NK-92 (cell line): Measurements from ENCODE around the gene GAPDH.
"Not testable (repeated sequence)": the region's sequence is repeated elsewhere in the genome, so short reads cannot be mapped to it uniquely, and the experiment has no call there.

Experiments used
- DNase-seq: peaks from one replicate; lab custom pipeline; 2025; ENCODE audit not compliant: unreplicated experiment; lab: John Stamatoyannopoulos, UW

GAPDH gene

GRCh38 chr12:6533923-6534694, at the start of gene GAPDH:
Gene GAPDH (plus strand): TSS chr12:6534517. CDS start chr12:6534833, 316 bp downstream.
- DNase-seq: no peak

DNA sequence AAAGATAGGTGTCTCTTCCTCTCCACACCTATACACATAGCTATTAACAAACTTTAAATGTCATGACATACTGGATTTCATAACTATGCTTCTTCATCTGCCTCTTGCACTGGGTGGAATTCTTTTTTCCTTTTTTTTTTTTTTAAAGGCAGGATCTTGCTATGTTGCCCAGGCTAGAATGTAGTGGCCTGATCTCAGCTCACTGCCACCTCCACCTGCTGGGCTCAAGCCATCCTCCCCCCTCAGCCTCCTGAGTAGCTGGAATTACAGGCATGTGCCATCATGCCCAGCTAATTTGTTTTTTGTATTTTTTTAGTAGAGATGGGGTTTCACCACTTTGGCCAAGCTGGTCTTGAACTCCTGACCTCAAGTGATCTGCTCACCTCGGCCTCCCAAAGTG, 46.1 kb upstream of the GAPDH start:
- no peak for DNase-seq

DNA sequence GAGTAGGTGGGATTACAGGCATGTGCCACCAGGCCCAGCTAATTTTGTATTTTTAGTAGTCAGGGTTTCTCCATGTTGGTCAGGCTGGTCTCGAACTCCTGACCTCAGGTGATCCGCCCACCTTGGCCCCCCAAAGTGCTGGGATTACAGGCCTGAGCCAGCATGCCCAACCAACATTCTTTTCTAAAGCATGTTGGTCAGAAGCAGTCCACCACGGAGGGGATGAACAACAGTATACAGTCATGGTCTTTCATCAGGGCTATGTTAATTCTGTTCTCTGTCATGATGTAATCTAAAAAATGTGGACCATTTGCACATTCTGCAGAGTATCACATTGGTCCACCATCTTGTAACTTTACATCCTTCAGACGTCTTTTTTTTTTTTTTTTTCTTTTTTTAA, 44.9 kb upstream of the GAPDH start:
- no peak for DNase-seq

- DNase-seq: not testable (repeated sequence)
Measured at GRCh38 chr12:6490673-6491072, 43.6 kb upstream of the GAPDH start.

DNA sequence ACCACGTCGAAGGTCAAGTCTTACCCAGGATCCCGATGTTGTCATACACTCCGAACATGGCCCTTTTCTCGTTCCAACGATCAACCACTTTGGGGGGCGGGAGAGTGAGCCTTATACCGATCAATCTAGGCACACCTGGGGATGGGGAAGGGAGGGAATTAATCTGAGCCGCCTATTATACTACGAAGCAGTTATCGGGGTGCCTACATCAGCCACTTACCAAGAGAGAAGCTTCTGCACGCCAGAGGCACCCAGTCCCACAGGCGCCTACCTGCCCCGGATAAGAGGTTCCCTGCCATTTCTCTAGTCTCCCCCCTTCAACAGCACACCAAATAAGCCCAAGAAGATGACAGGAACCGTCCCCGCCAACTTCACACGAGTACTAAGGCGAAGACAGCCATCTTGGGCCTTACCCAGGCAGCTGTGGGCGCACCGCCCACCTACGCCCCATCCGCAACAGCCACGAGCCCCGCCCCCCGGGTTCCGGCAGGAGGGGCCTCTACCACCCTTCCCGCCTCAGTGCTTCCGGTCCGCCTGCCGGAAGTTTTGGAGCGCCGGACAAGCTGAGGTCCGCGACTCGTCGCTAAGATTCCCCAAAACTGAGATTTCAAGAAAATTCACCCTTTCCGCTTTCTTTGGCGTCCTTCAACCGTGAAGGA, 41.4 kb upstream of the GAPDH start, which contains the start of gene MRPL51:
TSS of gene MRPL51 (minus strand) at position 425 of the 659 bp plus-strand sequence. CDS start at position 299, 126 bp downstream.
- peak; percentile 72 for DNase-seq

GRCh38 chr12:6493497-6494257, 40.6 kb upstream of the GAPDH start, which contains the start of gene NCAPD2:
Gene NCAPD2 (plus strand): TSS chr12:6494102. CDS start chr12:6495099, 997 bp downstream.
- DNase-seq: peak; percentile 70

DNA sequence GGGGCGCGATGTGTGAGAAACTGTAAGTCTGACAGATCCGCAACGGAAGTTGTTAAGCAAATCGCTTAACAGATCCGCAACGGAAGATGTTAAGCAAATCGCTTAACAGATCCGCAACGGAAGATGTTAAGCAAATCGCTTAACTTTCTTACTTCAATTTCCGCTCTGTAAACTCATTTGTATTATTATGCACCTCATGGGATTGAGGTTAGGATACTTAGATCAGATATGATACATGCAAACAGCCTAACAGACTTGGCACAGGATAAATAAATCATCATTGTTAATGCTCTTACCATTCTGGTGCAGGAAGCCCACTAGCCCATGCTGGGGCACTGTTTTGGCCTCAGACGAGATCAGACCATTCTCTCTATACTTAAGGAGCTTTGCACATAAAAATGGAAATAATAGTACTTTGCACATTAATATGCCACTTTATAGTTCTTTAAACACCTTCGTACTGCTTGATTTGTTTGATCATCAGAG, 40.0 kb upstream of the GAPDH start:
- DNase-seq: peak; percentile 46

DNA sequence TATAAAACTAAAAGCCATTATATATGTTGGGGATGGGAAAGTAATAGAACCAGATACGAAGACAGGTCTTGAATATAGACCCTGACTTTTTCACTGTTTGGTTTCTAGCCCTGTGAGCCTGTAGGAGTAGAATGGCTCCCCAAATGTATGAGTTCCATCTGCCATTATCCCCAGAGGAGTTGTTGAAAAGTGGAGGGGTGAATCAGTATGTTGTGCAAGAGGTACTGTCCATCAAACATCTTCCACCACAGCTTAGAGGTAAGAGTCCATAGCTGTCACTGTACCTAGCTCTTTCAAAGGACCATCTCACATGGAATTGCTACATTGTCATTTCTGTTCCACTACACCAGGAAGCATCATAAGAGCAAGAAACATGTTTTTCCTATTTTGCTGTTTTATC, 39.3 kb upstream of the GAPDH start:
- DNase-seq: no peak

GRCh38 chr12:6497291-6497690, 37.0 kb upstream of the GAPDH start:
- DNase-seq: not testable (repeated sequence)

DNA sequence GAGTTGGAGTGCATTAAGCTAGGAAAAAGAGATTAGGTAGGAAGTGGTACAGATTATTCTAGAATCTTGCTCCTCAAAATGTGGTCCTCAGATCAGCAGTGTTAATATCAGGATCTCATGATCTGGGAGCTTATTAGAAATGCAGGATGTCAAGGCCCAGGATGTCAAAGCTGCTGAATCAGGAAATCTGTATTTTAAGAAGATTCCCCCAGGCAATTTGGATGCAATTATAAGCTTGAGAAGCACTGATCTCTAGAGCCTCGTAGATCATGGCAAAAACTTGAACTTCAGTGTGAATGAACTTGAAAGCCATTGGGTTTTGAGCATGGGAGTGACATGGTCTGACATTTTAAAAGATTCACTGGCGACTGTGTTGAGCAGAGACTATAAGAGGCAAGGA, 33.9 kb upstream of the GAPDH start:
- DNase-seq: no peak

- no peak for DNase-seq
Measured at GRCh38 chr12:6507102-6507998, 27.0 kb upstream of the GAPDH start.

DNA sequence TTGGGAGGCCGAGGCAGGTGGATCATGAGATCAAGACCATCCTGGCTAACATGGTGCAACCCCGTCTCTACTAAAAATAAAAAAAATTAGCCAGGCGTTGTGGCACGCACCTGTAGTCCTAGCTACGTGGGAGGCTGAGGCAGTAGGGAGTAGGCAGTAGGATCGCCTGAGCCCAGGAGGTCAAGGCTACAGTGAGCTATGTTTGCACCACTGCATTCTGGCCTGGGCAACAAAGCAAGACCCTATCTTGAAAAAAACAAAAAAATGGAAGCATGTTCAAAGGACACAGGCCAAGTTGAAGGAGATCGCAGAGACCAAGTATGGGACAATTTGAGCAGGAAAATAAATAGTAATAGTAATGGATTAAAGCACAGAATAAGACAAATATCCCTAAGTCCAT, 26.2 kb upstream of the GAPDH start:
- no peak for DNase-seq

- no peak for DNase-seq
Measured at GRCh38 chr12:6520186-6520585, 14.1 kb upstream of the GAPDH start.

GRCh38 chr12:6522193-6522592, 12.1 kb upstream of the GAPDH start:
- DNase-seq: no peak

- no peak for DNase-seq
Measured at GRCh38 chr12:6523708-6524107, 10.6 kb upstream of the GAPDH start.

- no peak for DNase-seq
Measured at GRCh38 chr12:6524648-6525047, 9.7 kb upstream of the GAPDH start.

DNA sequence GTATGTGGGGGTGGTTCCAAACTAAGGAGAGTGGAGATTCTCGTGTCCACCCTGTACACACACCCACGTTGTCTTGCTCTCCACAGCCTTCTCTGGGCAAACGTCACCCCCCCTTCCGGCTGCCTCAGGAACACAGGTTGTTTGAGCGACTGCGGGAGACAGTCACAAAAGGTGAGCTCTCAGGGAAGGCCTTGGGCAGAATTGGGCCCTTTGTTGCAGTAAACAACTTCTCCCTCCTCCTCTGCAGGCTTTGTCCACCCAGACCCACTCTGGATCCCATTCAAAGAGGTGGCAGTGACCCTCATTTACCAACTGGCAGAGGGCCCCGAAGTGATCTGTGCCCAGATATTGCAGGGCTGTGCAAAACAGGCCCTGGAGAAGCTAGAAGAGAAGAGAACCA, 8.1 kb upstream of the GAPDH start:
- no peak for DNase-seq

DNA sequence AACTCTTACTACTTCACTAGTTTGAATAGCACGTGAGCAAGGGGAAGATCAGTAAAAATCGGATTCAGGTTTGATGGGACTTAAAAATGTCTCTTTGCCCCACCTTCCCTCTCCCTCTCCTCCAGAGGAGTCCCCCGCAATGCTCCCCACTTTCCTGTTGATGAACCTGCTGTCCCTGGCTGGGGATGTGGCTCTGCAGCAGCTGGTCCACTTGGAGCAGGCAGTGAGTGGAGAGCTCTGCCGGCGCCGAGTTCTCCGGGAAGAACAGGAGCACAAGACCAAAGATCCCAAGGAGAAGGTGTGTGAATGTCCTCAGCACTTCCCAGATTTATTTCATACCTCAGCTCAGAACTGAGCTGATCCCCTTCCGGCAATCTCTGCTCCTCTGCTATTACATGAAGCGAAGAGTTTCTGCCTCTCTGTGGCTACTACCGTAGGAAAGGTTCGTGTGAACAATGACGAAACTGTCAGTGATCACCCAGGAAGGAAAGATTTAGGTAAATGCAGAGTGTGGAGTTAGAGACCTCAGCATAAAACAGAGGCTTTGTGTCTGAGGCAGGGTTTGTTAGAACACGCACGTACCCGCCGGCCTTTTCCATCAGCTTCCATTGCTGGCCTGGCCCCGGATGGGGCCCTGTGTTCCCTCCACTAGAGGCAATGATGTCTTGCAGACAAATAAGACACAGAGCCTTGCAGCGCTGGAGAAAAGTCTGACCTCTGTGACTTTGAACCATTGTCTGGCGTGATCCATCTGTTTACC, 7.4 kb upstream of the GAPDH start:
- no peak for DNase-seq

- no peak for DNase-seq
Measured at GRCh38 chr12:6527711-6528110, 6.6 kb upstream of the GAPDH start.
